K562 treated with DMSO at 1 percent for 24 hours (cell line): Measurements from ENCODE around the gene ALOXE3. TPM values are rescaled to one million over a fixed set of nuclear protein-coding genes. Genes with fewer than 3 reads are reported as not detected.

ENCODE experiments used
- total RNA-seq: library from RNA; unstranded; fragments of 300-600 nt; gene quantifications from 2 replicates; pipeline ENCODE4 v1.2.3, GENCODE V29; 2022; ENCODE audit warnings: low read depth; ENCODE audit not compliant: insufficient read depth

Gene ALOXE3
- 0.57 TPM in 1 of 2 replicates, not detected in the other for total RNA-seq

DNA sequence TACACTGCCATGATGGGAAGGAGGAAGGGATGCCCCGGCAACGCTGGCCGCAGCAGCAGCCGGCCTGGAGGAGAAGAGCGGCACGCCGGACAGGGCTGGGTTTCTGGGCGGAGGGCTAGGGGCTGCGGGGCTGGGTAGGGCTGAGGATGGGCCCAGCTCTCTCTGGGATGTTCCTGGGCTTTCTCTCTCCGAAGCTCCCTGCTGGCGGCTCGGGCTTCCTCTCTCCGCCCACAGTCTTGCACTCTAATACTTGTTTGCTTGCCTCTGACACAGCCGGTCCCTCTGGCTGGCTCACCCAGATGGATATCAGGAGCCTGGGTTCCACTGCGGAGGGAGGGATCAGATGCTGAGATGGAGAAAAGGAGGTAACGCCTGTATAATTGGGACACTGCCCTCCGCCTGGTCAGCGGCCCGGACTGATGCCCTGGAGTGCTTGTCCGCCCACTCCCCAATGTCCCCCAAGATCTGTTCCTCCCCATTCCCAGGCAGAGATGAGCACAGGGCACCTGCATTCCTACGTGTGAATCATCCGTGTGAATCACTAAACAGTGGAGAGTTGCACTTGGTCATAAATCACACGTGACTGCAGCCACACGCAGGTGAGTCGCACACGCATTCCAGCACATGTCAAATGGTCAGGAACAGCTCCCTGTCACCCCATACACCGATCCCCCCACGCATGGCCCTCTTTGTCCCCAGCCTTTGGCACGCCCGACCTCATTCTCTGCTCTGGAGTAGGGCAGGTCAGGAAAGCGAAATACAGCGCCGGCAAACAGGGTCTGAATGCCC, at the start of gene ALOXE3:
Gene ALOXE3 (minus strand): TSS at position 535 of the 789 bp plus-strand sequence. CDS start 524 bp downstream, at position 11.

DNA sequence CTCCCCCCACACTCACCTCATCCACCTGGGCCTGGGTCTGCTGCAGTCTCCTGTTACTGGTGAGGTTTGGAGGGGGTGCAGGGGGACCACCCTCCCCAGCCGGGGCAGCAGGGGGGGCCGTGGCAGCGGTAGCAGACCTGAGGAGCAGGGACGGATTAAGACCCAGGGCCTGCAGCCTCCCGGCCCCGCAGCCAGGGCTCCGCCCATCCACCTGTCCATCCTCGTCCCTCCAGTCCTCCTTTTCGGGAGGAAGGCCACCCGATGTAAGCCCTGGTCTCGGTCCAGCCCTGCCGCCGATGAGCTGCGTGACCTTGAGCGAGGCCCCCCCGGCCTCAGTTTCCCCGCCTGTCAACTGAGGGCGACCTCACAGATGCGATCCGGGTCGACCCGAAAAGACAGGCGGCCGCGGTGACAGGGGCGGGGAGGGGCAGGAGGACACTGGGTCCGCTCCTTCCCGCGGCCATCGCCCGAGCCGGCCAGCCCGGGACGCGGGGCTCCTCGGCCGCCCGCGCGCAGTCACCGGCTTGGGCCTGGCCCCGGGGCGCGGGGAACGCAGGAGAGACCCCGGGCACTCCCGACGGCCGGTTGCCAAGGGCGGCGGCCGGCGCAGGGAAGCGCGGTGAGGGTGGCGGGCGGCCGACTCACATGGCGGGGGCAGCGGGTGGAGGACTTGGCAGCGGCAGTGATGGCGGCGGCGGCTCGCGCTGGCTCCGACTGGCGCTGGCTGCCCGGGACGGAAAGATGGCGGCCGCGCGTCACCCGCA, 44.1 kb upstream of the ALOXE3 start, which contains the start of gene VAMP2:
Gene VAMP2 (minus strand): TSS at position 716 of the 764 bp plus-strand sequence. CDS start 69 bp downstream, at position 647.

DNA sequence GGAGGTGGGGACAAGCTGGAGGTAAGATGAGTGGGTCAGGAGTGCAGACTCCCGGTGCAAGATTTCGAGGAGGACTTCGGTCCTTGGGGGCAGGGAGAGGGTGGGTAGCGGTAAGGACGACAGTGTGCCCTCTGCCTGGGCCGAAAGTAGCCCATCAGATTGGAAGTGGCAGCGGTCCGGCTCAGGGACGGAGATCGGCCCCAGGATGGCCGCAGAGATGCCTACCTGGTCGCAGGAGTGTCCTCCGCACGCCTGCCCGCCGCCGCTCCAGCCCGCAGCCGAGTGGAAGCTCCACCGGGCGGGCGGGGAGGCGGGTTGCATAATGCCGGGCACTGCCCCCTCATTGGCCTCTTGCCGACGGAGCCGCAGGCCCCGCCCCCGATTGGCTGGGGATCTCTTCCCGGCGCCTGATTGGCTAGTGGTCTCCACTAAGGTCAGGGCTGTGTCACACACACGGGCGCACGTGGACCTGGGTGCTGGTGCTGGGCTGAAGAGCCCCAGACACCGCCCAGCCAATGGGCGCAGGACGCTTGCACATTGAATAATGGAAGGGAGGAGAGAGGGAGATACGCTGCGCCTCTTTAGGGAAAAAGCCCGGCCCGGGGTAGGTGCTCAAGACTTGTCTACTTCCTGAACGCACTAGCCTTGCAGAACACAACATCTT, 33.9 kb upstream of the ALOXE3 start, which contains the start of gene PER1:
Gene PER1 (minus strand): TSS at position 293 of the 664 bp plus-strand sequence. CDS start 1,698 bp downstream, outside the sequence.

DNA sequence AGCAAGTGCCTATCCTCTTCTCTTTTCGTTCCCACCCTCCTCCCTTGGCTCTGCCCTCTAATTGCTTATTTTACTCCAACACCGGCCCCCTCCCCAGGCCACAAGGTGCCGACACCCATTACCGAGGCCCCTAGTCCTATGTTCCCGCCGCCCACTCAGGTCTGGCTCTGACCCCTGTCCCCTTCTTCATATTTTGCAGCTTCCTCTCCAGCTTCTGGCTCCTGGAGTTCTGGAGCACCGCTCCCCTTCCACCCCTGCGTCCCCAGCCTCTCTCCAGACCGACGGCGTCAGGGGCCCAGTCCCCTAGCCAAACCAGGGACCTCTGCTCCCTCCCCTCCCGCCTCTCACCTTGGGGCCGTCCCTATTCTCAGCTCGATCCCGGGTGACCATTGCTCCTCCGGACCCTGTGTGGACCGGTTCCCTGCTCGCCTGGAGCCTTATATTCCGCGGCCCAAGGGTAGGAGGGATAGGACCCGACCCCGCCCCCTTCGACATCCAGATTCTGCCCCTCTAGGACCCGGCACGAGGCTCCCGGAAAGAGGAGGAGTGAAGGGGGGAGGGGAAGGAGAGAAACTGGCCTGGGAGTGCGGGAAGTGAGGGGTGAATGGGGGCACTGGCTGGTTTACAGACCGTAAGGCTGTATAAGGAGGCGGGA, 5.5 kb upstream of the ALOXE3 start, which contains the start of gene HES7:
Gene HES7 (minus strand): TSS at position 412 of the 655 bp plus-strand sequence. CDS start 22 bp downstream, at position 390.

DNA sequence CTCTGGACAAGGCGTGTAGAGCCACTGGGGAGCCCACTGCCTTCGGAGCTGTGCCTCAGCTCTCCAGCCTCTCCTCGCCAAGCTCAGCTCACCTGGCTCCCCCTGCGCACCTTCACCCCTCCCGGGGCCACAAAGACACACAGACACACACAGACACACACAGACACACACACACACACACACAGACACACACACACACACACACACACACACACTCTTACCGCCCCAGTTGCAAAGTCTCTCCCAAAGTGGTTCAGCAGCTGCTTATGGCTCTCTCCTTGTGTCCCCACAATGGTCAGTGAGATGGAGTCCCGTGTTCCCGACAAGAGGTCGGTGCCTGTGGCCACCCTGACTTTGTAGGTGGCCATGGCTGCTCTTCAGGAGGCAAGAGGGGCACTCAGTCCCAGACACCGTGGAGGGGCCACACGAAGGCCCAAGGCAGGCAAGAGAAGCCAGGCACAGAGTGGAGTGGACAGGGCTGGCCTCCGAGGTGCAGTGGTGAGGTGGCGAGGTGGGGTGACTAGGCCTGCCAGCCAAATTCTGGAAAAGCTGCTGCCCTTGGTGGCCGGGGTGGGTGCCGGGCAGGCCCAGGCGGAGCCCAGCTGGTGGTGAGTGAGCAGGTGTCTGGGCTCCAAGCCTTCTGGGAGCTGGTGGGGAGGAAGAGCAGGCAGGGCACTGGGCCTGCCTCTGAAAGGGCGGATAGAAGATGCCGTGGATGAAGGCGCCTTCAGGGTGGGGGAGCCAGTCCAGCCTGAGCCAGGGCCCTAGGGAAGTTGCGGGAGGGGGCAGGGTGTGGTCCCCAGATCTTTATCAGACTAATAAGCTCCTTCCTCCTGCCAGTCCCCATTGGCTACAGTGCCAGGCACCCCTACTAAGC, 31.0 kb downstream of the ALOXE3 start, which contains the start of gene ALOX12B:
Gene ALOX12B (minus strand): TSS at position 642 of the 877 bp plus-strand sequence. CDS start 274 bp downstream, at position 368.

Other genes starting within 250 kb of the ALOXE3 start
- 19.2 and 22.7 TPM in 2 replicates for gene CHD3, start 229.7 kb downstream of the ALOXE3 start, total RNA-seq
- gene RNF227, start 202.2 kb downstream of the ALOXE3 start, total RNA-seq, result 0.98 and 1.1 TPM in 2 replicates
- 0.58 and 1.4 TPM in 2 replicates for gene KCNAB3, start 188.7 kb downstream of the ALOXE3 start, total RNA-seq
- 153 and 165 TPM in 2 replicates for gene TRAPPC1, start 186.6 kb downstream of the ALOXE3 start, total RNA-seq
- gene CNTROB, start 186.3 kb downstream of the ALOXE3 start, total RNA-seq, result 27.7 and 32.9 TPM in 2 replicates
- gene GUCY2D, start 115.9 kb downstream of the ALOXE3 start, total RNA-seq, result 0.16 and 0.23 TPM in 2 replicates
- not detected in 2 replicates for gene ALOX15B, start 79.5 kb downstream of the ALOXE3 start, total RNA-seq
- 0.10 TPM in 1 of 2 replicates, not detected in the other for gene ALOX12B, start 30.8 kb downstream of the ALOXE3 start, total RNA-seq
- 0.74 and 1.1 TPM in 2 replicates for gene HES7, start 5.6 kb upstream of the ALOXE3 start, total RNA-seq
- gene PER1, start 33.9 kb upstream of the ALOXE3 start, total RNA-seq, result 11.4 and 15.0 TPM in 2 replicates
- gene VAMP2, start 44.4 kb upstream of the ALOXE3 start, total RNA-seq, result 27.2 and 30.7 TPM in 2 replicates
- gene TMEM107, start 57.9 kb upstream of the ALOXE3 start, total RNA-seq, result 20.4 and 26.3 TPM in 2 replicates
- 15.7 and 16.8 TPM in 2 replicates for gene BORCS6, start 71.7 kb upstream of the ALOXE3 start, total RNA-seq
- gene AURKB, start 92.1 kb upstream of the ALOXE3 start, total RNA-seq, result 188 and 206 TPM in 2 replicates
- gene CTC1, start 129.5 kb upstream of the ALOXE3 start, total RNA-seq, result 6.6 and 7.6 TPM in 2 replicates
- gene PFAS, start 130.8 kb upstream of the ALOXE3 start, total RNA-seq, result 11.0 and 14.8 TPM in 2 replicates
- gene RANGRF, start 170.2 kb upstream of the ALOXE3 start, total RNA-seq, result 18.6 and 20.0 TPM in 2 replicates
- 8.3 and 9.0 TPM in 2 replicates for gene SLC25A35, start 176.9 kb upstream of the ALOXE3 start, total RNA-seq
- not detected in 2 replicates for gene ARHGEF15, start 191.7 kb upstream of the ALOXE3 start, total RNA-seq
- gene ODF4, start 221.3 kb upstream of the ALOXE3 start, total RNA-seq, result not detected in 2 replicates